GM20431 (cell line): Measurements from ENCODE around the gene COPS8.

ENCODE experiments used
- in situ Hi-C: fragments of 300-500 bp; cut with MseI, MboI; formaldehyde crosslinking; loops from one replicate; pipeline ENCODE4 v1.15.0; 2020; ENCODE audit warnings: low sequenced_read_pairs; ENCODE audit not compliant: unreplicated experiment

The COPS8 gene

DNA sequence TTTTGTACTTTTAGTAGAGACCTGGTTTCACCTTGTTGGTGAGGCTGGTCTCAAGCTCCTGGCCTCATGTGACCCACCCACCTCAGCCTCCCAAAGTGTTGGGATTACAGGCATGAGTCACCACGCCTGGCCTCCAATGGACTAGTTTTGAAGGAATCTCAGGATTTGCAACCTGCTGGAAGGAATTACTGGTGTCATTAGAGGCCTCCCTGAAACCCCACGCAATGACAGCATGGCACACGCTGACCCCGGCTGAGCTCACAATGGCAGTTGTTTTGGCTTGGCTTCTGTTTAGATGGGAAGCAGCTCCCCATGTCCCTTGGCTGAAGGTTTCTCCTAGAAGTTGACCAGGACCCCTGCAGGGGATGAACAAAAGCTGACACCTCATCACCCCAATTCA, 23.1 kb upstream of the COPS8 start:
- in situ Hi-C loops, result loop anchor here (25.0 kb wide), 1 partner anchor 550 kb away; a partner anchor contains a TSS

DNA sequence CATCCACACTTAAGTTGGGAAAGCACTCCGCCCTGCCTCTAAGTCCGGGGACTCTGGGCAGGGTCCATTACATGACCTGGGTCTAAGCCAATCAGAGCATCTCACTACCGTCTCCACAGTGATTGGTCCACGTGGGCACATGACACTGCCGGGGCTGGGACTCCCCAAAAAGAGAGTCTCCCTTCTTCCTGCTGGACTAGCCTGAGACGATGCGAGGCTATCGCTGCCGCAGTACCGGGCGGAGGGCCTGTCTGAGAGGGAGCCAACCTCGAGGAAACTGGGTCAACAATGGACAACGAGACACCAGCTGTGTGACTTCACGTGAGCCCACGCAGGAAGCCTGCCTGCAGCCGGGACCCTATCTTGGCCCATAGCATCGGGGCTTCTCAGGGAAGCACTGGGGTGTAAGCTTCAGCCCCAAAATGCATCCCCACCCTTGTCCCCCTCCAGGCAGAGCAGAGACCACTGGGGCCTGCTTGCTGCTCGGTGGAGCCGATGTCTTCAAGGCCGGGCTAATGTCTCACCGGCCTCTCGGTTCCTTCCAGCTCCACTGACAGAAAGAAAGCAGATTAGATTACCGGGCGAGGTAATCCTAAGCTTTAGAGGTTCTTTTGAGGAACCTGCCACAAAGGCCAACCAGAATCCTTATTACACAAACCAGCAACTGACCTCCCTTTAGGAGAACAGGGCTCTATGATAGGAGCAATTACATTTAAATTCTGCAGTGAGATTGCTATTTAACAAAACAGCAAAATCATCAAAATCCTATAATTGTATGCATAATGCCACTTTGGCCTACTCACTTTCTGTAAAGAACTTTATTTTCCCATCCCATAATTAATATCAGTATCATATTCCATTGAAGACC, 21.3 kb upstream of the COPS8 start:
- in situ Hi-C loops, result loop anchor here (25.0 kb wide), 1 partner anchor 552 kb away; a partner anchor contains a TSS

DNA sequence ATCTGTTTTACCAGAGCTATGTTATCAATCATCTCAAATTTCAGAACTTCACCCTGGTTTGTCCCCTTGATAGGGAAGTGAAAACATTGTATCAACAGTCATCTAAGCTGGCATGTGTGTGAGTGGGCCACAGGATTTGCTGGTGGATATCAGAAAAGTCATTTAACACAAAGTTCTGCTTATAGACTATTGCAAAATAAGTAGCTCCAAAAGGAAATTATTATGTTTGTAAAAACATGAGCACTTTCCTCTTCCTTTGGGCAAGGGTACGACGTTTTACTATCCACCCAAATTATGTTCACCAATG, 20.7 kb upstream of the COPS8 start:
- in situ Hi-C loops, result loop anchor here (25.0 kb wide), 1 partner anchor 553 kb away; a partner anchor contains a TSS

DNA sequence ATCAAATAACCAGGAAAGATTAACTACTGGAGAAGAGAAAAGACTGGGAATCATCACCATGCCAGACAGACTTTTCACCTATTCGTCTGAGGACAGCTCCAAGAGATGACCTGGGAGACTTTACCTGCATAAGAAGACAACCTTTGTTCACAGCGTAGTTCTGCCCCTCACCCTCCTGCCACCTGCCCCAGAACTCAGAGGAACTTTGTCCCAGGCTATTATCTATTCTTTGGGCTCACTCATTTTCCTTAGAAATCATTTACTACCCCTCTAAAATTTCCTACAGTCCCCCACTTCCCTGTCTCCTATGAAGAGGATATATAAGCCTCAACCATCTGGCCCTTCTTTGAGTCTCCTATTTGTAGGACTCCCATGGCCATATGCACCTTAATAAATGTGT, 19.3 kb upstream of the COPS8 start:
- in situ Hi-C loops, result loop anchor here (25.0 kb wide), 1 partner anchor 554 kb away; a partner anchor contains a TSS

DNA sequence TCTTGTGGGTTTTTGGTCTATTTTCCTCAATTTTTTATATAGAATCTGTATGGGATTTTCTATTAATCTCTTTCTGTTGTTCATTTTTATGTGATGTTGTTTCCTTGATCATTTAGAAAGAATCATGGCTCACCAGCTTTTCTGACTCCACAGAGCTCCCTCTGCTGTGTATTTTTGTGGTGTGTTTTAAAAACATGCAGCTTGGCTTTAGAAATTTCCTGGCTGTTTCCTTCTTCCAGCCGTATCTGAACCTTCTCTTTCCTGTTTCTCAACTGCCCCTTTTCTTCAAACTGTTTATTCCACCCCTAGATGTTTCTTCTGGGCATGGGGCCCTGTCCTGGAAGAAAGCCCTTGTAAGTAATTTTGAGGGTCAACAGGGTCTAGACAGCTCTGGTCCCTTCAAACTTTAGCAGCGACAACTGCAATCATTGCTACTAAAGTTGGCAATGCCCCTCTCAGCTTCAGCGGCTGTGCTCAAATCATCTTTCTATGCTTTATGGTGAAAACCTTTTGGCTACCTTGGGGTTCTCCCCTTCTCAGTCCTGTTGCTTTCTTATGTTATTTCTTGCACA, 17.6 kb upstream of the COPS8 start:
- in situ Hi-C loops, result loop anchor here (25.0 kb wide), 1 partner anchor 556 kb away; a partner anchor contains a TSS

DNA sequence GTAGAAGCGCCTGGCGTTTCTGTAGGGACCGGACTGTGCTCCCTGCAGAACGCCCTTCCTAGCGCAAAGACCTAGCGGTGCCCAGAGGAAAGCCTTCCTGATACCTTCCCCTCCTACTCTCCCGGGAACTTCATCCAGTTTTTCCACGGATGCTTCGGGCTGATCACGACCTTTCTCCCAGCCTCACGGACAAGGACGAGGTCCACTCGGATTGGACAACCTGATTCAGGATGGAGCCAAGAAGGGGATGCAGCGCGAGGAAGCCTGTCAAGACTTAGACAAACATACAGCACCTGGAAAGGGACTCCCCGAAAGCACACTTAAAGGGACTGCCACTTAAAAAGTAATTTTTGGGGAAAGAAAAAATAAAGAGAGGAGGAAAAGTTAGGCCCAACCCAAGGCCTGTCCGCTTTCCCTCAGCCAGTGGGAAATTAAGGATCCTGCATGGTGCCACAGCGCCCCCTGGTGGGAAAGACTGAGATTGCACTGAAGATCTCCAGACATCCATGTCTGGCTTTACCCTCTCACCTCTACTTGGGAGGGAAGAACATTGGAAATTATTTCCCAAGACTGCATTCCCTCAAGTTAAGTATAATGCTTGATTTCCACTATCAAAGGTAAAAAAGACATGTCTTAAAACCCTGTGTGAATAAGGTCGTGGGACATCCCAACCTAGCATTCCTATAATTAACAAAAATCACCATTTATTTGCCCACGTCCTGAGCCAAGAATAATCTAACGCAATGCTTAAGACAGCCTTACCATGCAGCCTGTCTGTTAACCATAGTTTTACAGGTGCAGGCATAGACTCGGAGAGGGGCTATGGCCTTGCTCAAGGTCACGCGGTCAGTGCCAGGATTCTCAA, 13.4 kb upstream of the COPS8 start:
- in situ Hi-C loops, result loop anchor here (10.0 to 25.0 kb wide), 2 partner anchors 560 to 727 kb away; a partner anchor contains a TSS

DNA sequence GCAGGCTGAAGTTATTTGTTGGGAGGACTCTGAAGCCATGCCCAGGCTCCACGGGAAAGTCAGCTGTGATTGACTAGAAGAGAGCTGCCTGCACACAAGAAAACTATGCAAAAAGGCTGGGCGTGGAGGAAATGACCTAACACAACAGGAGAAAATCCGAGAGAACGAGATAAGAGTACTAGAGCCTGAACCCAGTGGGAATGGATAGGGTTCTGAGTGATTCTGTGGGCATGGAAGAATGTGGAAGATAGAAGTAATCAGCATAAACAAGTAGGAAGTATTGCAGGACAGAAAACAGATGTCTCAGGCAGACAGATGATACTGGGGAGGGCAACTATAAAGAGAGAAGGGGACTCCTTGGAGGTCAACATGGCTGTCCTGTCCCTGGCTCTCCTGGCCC, 12.1 kb upstream of the COPS8 start:
- in situ Hi-C loops, result loop anchor here (10.0 to 25.0 kb wide), 2 partner anchors 561 to 729 kb away; a partner anchor contains a TSS

DNA sequence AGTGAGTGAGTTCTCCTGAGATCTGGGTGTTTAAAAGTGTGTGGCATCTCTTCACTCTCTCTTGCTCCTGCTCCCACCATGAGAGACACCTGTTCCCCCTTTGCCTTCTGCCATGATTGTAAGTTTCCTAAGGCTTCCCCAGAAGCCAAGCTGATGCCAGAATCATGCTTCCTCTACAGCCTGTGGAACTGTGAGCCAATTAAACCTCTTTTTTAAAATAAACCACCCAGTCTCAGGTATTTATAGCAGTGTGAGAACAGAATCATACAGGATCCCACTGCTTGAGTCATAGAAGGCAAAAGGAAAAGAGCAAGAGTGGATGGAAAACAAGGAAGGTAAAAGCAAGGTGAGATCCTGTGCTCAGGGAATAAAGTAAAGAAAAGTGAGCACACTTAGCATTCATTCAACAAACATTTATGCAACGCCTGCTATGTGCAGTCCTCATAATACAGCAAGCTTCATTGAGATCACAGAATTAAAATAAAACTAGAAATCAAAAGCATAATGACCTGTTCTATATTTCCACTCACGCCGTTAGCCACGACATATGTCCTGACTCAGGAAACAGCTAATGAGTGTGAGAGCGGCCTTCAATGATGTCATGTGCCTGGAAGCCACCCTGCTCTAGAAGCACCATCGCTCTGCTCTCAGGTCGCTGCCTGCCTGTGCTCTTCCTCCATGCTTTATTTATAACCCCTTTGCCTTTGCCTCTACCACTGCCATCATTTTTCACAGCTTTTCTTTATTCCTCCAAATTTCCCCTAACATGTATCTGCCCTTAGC, 11.3 kb upstream of the COPS8 start:
- in situ Hi-C loops, result loop anchor here (10.0 to 25.0 kb wide), 2 partner anchors 562 to 730 kb away; a partner anchor contains a TSS

DNA sequence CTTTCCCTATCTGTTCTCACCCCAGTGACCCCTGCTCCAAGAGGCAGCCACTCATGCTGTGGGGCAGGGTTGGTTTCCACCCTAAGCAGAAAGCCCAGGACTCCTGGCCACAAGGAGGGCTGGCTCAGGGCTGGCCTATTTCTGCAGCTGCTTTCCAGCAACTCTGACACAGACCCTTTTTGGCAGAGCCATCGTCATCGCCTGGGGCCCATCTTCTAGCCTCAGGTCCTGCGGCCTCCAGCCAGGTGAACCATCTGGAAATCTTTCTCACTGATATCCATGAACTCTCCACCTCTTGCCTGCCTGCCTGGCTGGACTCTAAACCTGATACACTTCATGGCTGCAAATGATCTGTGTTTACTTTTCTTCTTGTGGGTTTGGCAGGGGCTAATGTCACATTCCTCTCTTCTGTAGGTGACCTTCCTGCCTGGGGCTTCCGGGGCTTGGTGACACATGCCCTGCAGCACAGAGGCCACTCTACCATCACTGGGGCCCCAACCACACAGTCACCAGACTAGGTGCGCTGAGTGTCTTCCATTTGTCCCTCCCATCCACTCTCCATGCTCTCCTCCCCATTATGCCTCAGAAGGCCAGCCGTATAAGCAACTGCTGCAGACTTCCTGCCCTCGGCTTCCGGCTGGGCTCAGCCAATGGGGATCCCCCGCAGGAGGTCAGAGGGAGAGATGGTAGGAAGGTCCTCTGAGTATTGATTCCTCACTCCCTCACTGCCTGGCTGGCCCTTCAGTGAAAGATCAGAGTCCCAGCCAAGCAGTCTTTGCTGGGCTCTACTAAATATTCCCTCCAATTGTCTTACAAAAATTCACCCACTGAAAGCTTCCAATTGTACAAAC, 9.7 kb upstream of the COPS8 start:
- in situ Hi-C loops, result loop anchor here (10.0 kb wide), 1 partner anchor 731 kb away; no protein-coding TSS in a partner anchor

DNA sequence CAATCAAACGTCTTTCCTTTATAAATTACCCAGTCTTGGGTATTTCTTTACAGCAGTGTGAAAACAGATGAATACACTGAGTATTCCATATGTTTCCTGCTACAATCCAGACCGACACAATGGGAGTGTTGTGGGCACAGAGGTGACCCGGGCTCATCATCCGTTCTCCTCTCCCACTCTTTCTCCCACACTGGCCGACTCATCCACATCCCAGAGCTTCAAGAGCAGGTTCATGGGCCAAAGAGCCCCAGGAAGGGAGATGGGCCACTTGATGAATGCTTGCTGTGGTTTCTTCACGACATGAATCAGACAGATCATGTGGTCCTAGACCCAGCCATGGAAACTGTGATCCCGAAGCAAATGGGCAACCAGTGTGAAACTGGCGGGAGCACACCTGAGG, 4.1 kb upstream of the COPS8 start:
- in situ Hi-C loops, result no loop called here

DNA sequence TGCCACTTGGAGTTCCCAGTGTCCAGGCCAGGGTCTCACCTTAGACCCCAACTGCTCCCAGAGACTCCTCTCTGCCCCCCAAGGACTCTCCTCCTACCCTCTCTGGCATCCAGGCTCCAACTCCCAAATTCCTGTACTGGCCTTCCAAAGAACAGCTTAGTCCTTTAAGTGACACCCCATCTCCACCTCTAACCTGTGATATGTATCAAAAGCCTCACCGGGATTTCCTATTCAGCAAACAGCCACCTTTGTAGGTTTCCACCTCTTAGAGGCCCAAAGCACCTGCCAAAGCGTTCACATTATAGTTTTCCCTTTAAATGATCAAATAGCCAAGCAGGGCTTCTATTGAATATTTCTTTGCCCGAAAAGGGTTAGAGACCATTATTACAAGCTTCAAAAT, 2.7 kb upstream of the COPS8 start:
- in situ Hi-C loops, result no loop called here

DNA sequence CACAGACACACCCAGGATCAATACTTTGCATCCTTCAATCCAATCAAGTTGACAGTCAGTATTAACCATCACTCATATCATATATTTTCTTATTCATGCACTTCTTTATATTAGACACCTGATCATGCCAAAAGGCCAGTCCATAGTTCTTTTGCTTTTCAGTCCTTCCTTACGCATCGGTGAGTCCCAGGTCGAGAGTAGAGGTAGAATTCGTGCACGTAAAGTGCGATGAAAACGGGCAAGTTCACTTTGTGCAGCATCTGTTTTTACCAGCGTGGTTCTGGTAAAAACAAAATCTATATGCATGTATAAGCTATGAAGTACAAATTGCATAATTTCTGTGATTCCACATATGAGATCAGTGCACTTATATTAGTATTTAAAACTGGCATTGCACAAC, 1.2 kb upstream of the COPS8 start:
- in situ Hi-C loops, result no loop called here

DNA sequence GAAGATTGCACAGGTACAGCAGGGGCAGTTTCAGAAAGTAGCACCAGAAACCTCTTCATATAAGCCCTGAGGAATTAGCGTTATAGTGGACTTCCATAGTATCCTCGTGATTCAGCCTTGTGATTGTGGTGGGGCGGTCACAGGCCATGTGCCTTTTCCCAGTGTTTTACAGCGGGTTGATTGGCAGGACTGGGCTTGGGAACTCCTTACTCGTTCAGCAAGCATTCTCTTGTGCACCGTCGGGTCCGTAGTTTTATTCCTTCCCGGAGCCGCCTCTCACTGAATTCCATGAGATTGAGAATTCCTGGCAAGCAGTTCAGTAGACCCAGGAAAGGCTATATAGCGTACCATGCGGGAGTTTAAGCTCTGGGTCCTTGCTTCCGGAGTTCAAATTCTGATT, 5.2 kb downstream of the COPS8 start:
- in situ Hi-C loops, result no loop called here

DNA sequence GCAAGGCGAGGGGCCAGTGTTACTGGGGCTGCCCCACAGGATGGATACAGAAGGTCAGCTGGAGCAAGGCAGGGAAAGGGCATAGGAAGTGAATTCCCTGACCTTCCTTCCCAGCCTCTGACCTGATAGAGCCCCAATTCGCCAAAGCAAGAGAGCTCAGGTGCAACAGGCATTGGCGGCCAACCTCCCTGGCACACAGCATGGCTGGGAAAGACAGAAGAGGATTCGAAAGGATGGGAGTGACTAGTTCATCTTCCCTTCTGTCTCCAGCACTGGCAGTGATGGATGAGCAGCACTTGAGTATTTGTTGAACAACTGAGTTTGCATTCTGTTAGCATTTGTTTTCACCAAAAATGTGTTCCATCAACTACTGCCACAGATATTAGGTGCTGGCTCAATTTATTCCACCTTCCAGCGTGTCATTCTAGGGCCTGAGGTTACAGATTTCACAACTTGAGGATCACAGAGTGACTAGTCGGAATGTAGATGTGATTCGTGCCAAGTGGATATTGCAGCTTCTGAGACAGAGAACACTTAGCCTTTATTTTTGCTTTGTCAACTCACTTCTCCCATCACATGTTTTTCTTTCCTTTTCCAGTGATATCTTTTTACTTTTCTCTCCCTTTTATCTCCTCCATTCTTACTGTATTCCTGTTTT, 6.2 kb downstream of the COPS8 start:
- in situ Hi-C loops, result no loop called here

DNA sequence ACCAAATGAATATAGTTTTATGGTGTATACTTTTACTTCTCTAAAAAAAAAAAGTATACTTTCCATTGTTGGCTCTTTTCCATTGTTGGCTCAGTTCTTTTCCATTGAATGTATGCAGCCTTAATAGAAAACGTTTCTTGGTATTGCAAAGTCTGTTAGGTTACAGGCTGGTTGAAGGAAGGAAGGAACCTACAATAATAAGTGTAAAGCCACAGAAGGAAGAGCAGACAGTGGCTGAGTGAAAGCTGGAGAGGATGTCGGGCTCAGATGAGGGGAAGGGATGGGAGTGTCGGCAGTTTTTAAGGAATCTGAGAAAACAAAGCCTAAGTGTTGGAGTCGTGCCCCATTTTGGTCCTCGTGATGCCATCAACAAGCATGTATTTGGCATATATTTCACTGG, 6.8 kb downstream of the COPS8 start:
- in situ Hi-C loops, result no loop called here

DNA sequence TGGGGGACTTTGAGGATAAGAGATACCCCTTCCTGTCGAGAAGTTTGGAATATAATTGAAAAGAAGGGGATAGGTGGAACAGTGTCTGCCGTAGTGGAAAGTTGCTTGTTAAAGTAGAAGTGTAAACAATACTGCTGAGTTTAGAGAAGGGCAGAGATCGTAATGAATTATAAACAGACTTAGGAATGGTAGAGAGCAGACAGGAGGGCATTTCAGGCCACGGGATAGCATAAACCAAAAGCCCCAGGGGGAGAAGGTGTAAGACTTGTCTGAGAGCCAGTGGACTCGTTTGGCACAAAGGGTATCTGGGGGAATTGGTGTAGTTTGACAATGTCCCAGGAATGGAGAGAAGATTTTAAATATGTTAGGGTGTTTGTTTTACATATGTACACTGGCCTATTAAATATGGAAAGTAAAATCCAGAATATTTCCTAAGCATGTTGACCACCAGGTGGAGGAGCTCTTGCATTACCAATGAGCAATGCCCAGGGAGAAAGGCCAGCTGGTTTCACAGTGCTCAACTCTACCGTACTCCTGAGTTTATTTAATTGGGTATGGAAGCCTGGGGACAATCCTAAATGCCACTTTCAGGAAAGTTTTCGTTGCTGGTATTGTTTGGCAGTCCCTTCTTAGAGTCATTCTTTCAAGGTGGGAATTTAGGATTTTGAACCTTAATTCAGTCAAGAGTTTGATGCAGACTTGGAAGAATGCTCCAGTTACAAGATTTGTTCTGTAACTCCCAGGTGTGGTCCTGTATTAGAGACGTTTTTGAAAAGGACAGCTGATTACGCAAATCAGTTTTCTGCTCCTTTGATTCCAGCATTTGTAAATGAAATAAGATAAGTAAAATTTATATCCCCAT, 7.5 kb downstream of the COPS8 start:
- in situ Hi-C loops, result no loop called here

DNA sequence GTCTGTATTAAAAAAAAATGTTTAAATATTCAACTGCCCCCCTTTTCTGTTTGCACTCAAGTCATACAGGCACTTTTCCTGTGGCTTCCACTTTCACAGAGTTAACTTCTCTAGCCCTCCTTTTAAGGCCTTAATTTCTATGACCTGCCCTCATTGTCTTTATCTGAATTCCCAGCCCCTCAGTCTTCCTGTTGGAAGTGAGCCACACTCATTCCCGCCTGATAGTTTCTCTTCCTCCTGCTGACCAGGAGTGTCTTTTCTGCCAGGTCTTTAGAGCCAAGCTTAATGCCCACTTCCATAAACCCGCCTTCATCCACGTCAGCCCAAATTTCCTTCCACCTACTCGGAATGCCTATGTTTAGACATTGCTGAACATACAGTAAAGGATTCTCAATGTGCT, 10.5 kb downstream of the COPS8 start:
- in situ Hi-C loops, result no loop called here
